GM13977 (cell line): ENCODE results near the gene HAUS7.

ENCODE experiments used
- DNase-seq: peaks from one replicate; pipeline ENCODE4 v3.0.0; 2012; ENCODE audit warnings: low spot score
- CTCF ChIP-seq: IDR thresholded peaks from 2 replicates; pipeline ENCODE4 v1.5.1; 2012; ENCODE audit warnings: mild to moderate bottlenecking, control low read depth; ENCODE audit not compliant: insufficient read depth; ENCODE audit errors: extremely low read depth, missing control alignments
- in situ Hi-C: fragments of 300-500 bp; cut with MboI; formaldehyde crosslinking; loops from one replicate; pipeline ENCODE4 v1.12.0; 2022; ENCODE audit warnings: low sequenced_read_pairs, low pct_unique_long_range_greater_than_20kb, mixed read lengths, inconsistent platforms; ENCODE audit not compliant: unreplicated experiment

Gene HAUS7

GRCh38 chrX:153440556-153441135, 29.7 kb downstream of the HAUS7 start:
- in situ Hi-C loops, result no loop called here
- no peak for TF ChIP-seq CTCF
- DNase-seq, result no peak

GRCh38 chrX:153439977-153440376, 30.4 kb downstream of the HAUS7 start:
- no peak for DNase-seq
- in situ Hi-C loops, result no loop called here
- no peak for TF ChIP-seq CTCF

- peak; percentile 24 for TF ChIP-seq CTCF
- in situ Hi-C loops, result no loop called here
- no peak for DNase-seq
Observed at GRCh38 chrX:153438532-153438931, 31.8 kb downstream of the HAUS7 start.

GRCh38 chrX:153435845-153436244, 34.5 kb downstream of the HAUS7 start:
- in situ Hi-C loops, result no loop called here
- TF ChIP-seq CTCF, result no peak
- no peak for DNase-seq

- DNase-seq, result no peak
- in situ Hi-C loops, result no loop called here
- no peak for TF ChIP-seq CTCF
Observed at GRCh38 chrX:153434801-153435200, 35.6 kb downstream of the HAUS7 start.

GRCh38 chrX:153433781-153434285, 36.5 kb downstream of the HAUS7 start:
- DNase-seq, result no peak
- in situ Hi-C loops, result no loop called here
- TF ChIP-seq CTCF, result no peak
